Spinal cord (tissue), 10 donors: ENCODE data around the gene CRACDL. TPM values are rescaled to one million over a fixed set of nuclear protein-coding genes. Genes with fewer than 3 reads are reported as not detected.

Source experiments
- DNase-seq, 6 donors: peaks; one replicate each; pipeline versions ENCODE4 v3.0.0 to v3.0.0-alpha.2; 2013 to 2015; ENCODE audit warnings: low spot score in 6 of 6, low read depth in 4 of 6
- H3K27ac ChIP-seq: one replicate; pipeline ENCODE4 v1.5.1; 2013; ENCODE audit warnings: low read depth, low read length, control low read depth
- H3K27me3 ChIP-seq: one replicate; pipeline ENCODE4 v1.6.1; 2013; ENCODE audit warnings: low read length; ENCODE audit not compliant: control insufficient read depth, insufficient read depth
- H3K36me3 ChIP-seq: one replicate; pipeline ENCODE4 v1.6.1; 2013; ENCODE audit warnings: low read length; ENCODE audit not compliant: control insufficient read depth, insufficient read depth
- H3K4me1 ChIP-seq: one replicate; pipeline ENCODE4 v1.6.1; 2013; ENCODE audit warnings: low read length; ENCODE audit not compliant: control insufficient read depth, insufficient read depth
- H3K4me3 ChIP-seq: one replicate; pipeline ENCODE4 v1.5.1; 2013; ENCODE audit warnings: low read depth, low read length, control low read depth
- H3K9me3 ChIP-seq: one replicate; pipeline ENCODE4 v1.6.1; 2013; ENCODE audit warnings: low read length; ENCODE audit not compliant: control insufficient read depth, insufficient read depth
- WGBS: methylation state at CpG from one replicate; pipeline ENCODE4 v1.1.5; 2013; ENCODE audit warnings: missing lambda C conversion rate; ENCODE audit not compliant: insufficient coverage; 5-methylcytosine and 5-hydroxymethylcytosine counted together
- polyA plus RNA-seq, 2 donors: library from polyadenylated mRNA; unstranded; fragments of 120-200 nt; gene quantifications; one replicate each; pipeline ENCODE4 v1.2.1, GENCODE V29; 2013; ENCODE audit not compliant: insufficient read length in 2 of 2
- total RNA-seq, 2 donors: library from RNA; depleted of rRNA in 1 of 2; stranded (reverse); fragments of 120-200 nt in 1 of 2; fragments of >200 nt in 1 of 2; gene quantifications; one replicate each; pipeline versions ENCODE4 v1.2.3 to v1.2.4, GENCODE V29; 2013 to 2014
- donor health status: healthy.

CRACDL gene
- total and polyA plus RNA-seq, 4 donors = 1.9 to 3.9 (median 2.4) TPM

GRCh38 chr2:98893911-98894321 lies 42.1 kb downstream of the CRACDL start:
- Histone ChIP-seq H3K9me3 (no peaks in the 10 kb centered on the region), H3K27me3 (no peaks in the 10 kb centered on the region), H3K4me1 (peaks cover 6% of the 10 kb centered on the region), H3K36me3 (no peaks in the 10 kb centered on the region), H3K4me3 (no peak overlapping the region), H3K27ac (no peak overlapping the region)
- WGBS = 86% methylated on average over 3 of the region's 10 CpGs
- DNase-seq = no peak

- Histone ChIP-seq H3K27ac (no peak overlapping the region), H3K9me3 (no peaks in the 10 kb centered on the region)
Measured at GRCh38 chr2:98892871-98893270, 43.2 kb downstream of the CRACDL start.

GRCh38 chr2:98891591-98891990 lies 44.4 kb downstream of the CRACDL start:
- Histone ChIP-seq H3K27me3 (no peaks in the 10 kb centered on the region), H3K36me3 (no peaks in the 10 kb centered on the region), H3K27ac (no peak overlapping the region), H3K4me3 (no peak overlapping the region), H3K9me3 (no peaks in the 10 kb centered on the region), H3K4me1 (no peaks in the 10 kb centered on the region)
- no CpG with 5 or more reads among the region's 1 CpG for WGBS
- no peak for DNase-seq

More at GRCh38 chr2:98892871-98893270, 43.2 kb downstream of the CRACDL start:
- H3K4me1 ChIP-seq = no peaks in the 10 kb centered on the region
- DNase-seq = no peak
- 89% methylated on average over 6 of the region's 6 CpGs for WGBS
- H3K27me3 ChIP-seq = no peaks in the 10 kb centered on the region
- no peak overlapping the region for H3K4me3 ChIP-seq
- H3K36me3 ChIP-seq = no peaks in the 10 kb centered on the region

- Histone ChIP-seq H3K27me3 (no peaks in the 10 kb centered on the region), H3K4me1 (no peaks in the 10 kb centered on the region), H3K9me3 (no peaks in the 10 kb centered on the region), H3K4me3 (no peak overlapping the region), H3K36me3 (no peaks in the 10 kb centered on the region), H3K27ac (no peak overlapping the region)
- WGBS = 100% methylated on average over 1 of the region's 2 CpGs
- DNase-seq = no peak
Measured at GRCh38 chr2:98886066-98886554, 49.9 kb downstream of the CRACDL start.

GRCh38 chr2:98884658-98885057 lies 51.4 kb downstream of the CRACDL start:
- H3K27me3 ChIP-seq = no peaks in the 10 kb centered on the region
- H3K4me3 ChIP-seq = no peak overlapping the region
- H3K36me3 ChIP-seq = no peaks in the 10 kb centered on the region
- no peaks in the 10 kb centered on the region for H3K9me3 ChIP-seq
- no peak for DNase-seq
- WGBS = 77% methylated on average over 2 of the region's 2 CpGs
- no peaks in the 10 kb centered on the region for H3K4me1 ChIP-seq
- H3K27ac ChIP-seq = no peak overlapping the region

- no peak for DNase-seq
- H3K9me3 ChIP-seq = no peaks in the 10 kb centered on the region
- H3K36me3 ChIP-seq = no peaks in the 10 kb centered on the region
- no peak overlapping the region for H3K4me3 ChIP-seq
- 80% methylated on average over 8 of the region's 10 CpGs for WGBS
- no peaks in the 10 kb centered on the region for H3K4me1 ChIP-seq
- H3K27ac ChIP-seq = no peak overlapping the region
- H3K27me3 ChIP-seq = no peaks in the 10 kb centered on the region
Measured at GRCh38 chr2:98883780-98884211, 52.2 kb downstream of the CRACDL start.

DNA sequence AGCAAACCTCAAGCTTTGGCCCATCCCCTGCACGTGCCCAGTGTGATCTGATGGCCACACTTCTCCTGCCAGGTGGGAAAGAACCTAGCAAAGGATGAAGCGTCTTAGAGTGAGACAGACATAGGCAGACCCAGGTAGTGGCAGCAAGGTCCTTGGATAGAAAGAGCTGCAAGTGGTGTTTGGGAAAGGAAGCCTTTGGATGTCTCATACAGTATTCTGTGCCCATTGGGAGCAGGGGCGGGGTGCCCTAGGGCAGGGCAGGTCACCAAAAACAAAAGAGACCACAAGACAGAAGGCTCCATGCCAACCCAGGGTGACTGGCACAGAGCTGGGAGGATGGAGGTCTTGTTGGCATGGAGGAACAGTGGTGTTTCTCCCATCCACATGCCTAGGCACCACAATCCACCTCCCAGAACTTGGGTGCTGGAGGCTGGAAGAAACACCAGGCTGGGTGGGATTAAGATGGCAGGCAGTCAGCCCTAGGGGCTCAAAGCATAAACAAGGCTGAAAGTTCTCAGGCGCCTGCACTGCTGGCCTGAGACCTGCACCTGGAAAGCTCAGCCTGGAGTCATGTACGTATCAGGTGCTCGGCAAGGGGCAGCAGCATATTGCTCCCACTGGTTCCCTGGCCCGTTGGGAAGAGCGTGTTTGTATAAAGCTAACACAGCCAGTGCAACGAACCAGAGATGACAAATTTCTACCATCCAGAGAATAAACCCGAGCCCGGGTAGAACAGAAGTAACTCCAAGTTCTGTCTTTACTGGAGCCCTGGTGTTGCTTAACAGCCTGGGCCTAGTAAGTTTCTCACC lies 52.9 kb downstream of the CRACDL start:
- no peak for DNase-seq
- H3K4me1 ChIP-seq = no peaks in the 10 kb centered on the region
- no peaks in the 10 kb centered on the region for H3K9me3 ChIP-seq
- no peaks in the 10 kb centered on the region for H3K27me3 ChIP-seq
- H3K4me3 ChIP-seq = no peak overlapping the region
- WGBS = 85% methylated on average over 9 of the region's 11 CpGs
- no peaks in the 10 kb centered on the region for H3K36me3 ChIP-seq
- no peak overlapping the region for H3K27ac ChIP-seq

GRCh38 chr2:98882368-98882767 lies 53.7 kb downstream of the CRACDL start:
- Histone ChIP-seq H3K4me3 (no peak overlapping the region), H3K9me3 (no peaks in the 10 kb centered on the region), H3K27ac (no peak overlapping the region), H3K4me1 (no peaks in the 10 kb centered on the region), H3K27me3 (no peaks in the 10 kb centered on the region), H3K36me3 (no peaks in the 10 kb centered on the region)
- 95% methylated on average over 3 of the region's 3 CpGs for WGBS
- DNase-seq = no peak

GRCh38 chr2:98881153-98881650 lies 54.8 kb downstream of the CRACDL start:
- no peaks in the 10 kb centered on the region for H3K9me3 ChIP-seq
- H3K36me3 ChIP-seq = no peaks in the 10 kb centered on the region
- DNase-seq = no peak
- H3K27ac ChIP-seq = no peak overlapping the region
- no peak overlapping the region for H3K4me3 ChIP-seq
- H3K27me3 ChIP-seq = no peaks in the 10 kb centered on the region
- H3K4me1 ChIP-seq = no peaks in the 10 kb centered on the region
- WGBS = 85% methylated on average over 7 of the region's 7 CpGs
